GM12864 (cell line): Measurements from ENCODE around the gene ARL8B.

ENCODE experiments used
- DNase-seq: peaks from one replicate; pipeline ENCODE4 v3.0.0-alpha.2; 2011; ENCODE audit warnings: low read depth
- H3K4me3 ChIP-seq: 2 replicates; pipeline ENCODE4 v1.5.1; 2011; ENCODE audit warnings: mild to moderate bottlenecking, low read depth, low read length, control low read depth
- TF ChIP-seq, protein P1 (sequence below): IDR thresholded peaks from 2 replicates; pipeline ENCODE4 v1.5.1; 2011; ENCODE audit warnings: low read depth, mild to moderate bottlenecking, moderate library complexity, low read length, control low read depth, inconsistent platforms; ENCODE audit errors: missing control alignments

ARL8B gene

GRCh38 chr3:5123937-5124336 is 1.8 kb downstream of the ARL8B start:
- DNase-seq = no peak
- peak overlapping the region; percentile 78 for H3K4me3 ChIP-seq
- TF ChIP-seq, protein P1, sequence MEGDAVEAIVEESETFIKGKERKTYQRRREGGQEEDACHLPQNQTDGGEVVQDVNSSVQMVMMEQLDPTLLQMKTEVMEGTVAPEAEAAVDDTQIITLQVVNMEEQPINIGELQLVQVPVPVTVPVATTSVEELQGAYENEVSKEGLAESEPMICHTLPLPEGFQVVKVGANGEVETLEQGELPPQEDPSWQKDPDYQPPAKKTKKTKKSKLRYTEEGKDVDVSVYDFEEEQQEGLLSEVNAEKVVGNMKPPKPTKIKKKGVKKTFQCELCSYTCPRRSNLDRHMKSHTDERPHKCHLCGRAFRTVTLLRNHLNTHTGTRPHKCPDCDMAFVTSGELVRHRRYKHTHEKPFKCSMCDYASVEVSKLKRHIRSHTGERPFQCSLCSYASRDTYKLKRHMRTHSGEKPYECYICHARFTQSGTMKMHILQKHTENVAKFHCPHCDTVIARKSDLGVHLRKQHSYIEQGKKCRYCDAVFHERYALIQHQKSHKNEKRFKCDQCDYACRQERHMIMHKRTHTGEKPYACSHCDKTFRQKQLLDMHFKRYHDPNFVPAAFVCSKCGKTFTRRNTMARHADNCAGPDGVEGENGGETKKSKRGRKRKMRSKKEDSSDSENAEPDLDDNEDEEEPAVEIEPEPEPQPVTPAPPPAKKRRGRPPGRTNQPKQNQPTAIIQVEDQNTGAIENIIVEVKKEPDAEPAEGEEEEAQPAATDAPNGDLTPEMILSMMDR = no peak

DNA sequence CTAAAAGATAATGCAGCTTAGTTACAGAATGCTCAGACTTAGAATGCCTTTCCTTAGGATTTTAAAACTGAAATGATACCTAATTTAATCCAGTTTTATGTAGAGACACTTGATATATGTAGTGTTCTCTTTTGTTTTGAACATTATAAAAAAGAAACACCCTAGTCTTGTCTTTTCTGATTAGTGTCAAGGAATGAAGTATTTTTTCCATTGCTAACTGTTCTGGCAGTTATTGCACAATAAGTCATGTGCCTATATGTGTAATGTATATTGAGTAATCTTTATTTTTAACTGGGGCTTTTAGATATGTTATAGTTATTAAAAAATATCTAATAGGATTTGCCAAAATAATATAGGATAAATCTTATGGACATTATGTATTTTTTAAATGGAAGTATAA is 4.5 kb downstream of the ARL8B start:
- no peak overlapping the region for H3K4me3 ChIP-seq
- no peak for DNase-seq
- TF ChIP-seq, protein P1 = no peak

- TF ChIP-seq, protein P1 = no peak
- no peak for DNase-seq
- H3K4me3 ChIP-seq = no peak overlapping the region
These were observed 6.8 kb downstream of the ARL8B start for GRCh38 chr3:5128849-5129248.

GRCh38 chr3:5133239-5134018 is 11.3 kb downstream of the ARL8B start:
- TF ChIP-seq, protein P1 = no peak
- DNase-seq = no peak
- no peak overlapping the region for H3K4me3 ChIP-seq

GRCh38 chr3:5134019-5134391 is 11.9 kb downstream of the ARL8B start:
- H3K4me3 ChIP-seq = no peak overlapping the region
- DNase-seq = no peak
- TF ChIP-seq, protein P1 = no peak

DNA sequence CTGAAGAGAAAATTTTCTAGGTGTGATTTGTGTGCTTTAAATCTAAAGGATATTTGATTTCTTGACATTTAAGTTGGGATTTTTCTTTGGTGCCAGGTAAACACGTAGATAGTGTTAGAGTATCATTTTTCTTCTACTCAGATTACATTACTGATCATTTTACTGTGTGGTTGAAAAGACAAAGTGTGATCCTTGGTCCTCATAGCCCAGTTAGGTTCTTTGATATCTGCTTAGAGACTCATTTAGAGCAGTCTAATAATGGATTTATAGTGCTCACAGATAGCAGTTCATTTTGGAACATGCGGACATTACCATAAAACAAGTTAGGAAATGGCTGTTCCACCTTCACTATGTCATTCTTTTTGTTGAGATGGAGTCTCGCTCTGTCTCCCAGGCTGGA is 12.4 kb downstream of the ARL8B start:
- TF ChIP-seq, protein P1 = no peak
- DNase-seq = no peak
- no peak overlapping the region for H3K4me3 ChIP-seq
